GM12874 (cell line): ENCODE measurements around the gene SLC16A11.

Experiments used
- TF ChIP-seq, protein P1 (sequence below): IDR thresholded peaks from 2 replicates; pipeline ENCODE4 v1.5.1; 2011; ENCODE audit warnings: low read depth, mild to moderate bottlenecking, control low read depth, low read length, moderate library complexity; ENCODE audit not compliant: insufficient read depth

Gene SLC16A11

DNA sequence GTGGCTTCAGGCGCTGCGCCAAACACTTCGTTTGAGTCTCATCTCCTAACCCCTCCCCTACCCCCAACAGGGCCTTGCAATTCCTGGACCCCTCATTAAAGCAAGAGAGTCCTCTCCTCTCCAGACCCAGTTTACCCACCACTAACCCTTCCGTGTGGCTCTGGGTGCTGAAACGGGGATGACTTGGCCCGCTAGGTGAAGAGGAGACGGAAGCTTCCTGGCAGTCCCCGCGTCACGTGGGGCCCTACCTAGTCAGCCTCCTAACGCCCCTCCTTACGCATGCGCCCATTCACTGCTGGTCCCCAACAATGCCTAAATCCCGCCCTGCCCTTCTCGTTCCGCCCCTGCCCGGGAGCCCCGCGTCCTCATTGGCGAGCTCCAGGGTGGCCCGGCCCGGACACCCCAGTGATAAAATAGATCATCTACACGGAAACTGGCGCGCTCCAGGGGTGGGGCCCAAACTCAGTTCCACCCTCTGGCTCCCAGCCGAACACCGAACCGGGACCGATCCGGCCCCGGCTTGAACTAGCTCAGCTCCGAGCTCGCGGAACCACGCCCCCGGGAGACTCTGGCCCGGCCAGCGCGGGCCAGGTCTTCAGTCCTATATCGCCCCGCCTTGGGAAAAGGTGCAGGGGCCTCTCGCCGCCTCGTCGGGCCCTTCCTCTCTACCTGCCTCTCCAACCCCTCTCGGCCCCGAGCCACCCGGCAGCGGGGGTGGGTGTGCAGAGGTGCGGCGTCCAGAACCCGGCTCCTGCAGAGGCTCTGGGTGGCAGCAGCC is 8.1 kb downstream of the SLC16A11 start, which contains the start of gene SLC16A13:
Gene SLC16A13 (plus strand): TSS at position 425 of the 778 bp plus-strand sequence. CDS start 368 bp downstream, outside the sequence.
- TF ChIP-seq, protein P1, sequence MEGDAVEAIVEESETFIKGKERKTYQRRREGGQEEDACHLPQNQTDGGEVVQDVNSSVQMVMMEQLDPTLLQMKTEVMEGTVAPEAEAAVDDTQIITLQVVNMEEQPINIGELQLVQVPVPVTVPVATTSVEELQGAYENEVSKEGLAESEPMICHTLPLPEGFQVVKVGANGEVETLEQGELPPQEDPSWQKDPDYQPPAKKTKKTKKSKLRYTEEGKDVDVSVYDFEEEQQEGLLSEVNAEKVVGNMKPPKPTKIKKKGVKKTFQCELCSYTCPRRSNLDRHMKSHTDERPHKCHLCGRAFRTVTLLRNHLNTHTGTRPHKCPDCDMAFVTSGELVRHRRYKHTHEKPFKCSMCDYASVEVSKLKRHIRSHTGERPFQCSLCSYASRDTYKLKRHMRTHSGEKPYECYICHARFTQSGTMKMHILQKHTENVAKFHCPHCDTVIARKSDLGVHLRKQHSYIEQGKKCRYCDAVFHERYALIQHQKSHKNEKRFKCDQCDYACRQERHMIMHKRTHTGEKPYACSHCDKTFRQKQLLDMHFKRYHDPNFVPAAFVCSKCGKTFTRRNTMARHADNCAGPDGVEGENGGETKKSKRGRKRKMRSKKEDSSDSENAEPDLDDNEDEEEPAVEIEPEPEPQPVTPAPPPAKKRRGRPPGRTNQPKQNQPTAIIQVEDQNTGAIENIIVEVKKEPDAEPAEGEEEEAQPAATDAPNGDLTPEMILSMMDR, result no peak

DNA sequence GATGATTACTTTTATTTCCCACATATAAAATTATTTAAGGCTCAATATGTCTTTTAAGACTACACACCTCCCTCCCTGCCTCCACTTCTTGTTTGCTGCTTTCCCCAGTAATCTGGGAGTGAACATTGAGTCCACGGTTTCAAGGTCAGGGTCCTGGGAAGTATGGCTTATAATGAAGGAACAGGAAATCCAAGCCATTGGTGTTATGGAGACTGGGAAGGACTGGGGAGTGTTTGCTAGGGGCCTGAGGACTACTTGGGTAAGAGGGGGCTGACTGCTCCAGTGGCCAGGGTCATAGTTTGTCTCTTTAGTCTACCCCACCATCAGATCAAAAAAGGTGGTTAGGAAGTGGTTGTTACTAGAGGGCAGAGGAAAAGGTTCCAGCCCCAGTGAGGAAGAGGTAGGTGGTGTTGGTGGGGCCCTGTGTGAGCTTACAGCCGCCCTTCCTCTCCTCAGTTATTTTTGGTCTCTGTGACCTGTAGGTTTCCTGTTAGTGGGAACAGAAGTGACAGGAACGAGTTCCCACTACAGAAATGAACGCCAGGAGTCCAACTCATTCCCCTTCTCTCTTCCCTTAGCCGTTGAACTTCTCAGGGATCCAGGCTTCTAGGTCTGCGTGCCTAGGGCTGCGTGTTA is 8.8 kb downstream of the SLC16A11 start:
- TF ChIP-seq, protein P1, result no peak

DNA sequence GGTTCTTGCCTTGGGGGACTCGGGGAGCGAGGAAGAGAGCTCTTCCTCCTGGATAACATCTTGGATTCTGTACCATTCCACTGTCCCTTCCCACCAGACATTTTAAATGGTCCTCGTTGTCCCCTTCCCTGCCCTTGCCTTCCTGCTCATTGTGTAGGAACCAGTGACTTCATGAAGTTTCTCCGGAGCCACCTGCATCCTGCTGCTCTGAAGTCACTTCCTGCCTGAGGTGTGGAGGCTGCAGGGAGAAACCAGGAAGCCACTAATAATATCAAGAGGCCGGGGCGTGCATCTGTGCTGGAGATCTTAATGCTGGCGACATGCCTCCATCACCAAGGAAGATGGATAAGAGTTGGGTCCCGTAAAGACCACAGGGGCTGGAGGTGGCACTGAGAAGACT is 14.2 kb downstream of the SLC16A11 start:
- TF ChIP-seq, protein P1, result no peak

DNA sequence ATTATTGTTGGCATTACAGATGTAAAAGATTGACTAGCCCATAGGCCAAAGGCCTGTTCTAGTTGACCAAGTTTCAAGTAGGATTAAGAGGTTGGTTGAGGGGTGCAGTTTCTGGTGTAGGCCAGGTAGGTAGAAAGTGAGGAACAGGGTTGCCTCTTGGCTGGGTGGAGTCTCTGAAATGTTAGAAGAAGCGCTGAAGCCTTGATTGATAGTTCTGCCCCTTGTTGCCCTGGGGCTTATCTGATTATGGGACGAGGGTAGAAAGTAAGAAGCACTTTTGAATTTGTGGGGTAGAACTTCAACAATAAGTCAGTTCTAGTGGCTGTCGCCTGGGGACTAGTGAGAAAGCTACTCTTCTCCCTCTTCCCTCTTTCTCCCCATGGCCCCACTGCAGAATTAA is 14.8 kb downstream of the SLC16A11 start:
- TF ChIP-seq, protein P1, result no peak

DNA sequence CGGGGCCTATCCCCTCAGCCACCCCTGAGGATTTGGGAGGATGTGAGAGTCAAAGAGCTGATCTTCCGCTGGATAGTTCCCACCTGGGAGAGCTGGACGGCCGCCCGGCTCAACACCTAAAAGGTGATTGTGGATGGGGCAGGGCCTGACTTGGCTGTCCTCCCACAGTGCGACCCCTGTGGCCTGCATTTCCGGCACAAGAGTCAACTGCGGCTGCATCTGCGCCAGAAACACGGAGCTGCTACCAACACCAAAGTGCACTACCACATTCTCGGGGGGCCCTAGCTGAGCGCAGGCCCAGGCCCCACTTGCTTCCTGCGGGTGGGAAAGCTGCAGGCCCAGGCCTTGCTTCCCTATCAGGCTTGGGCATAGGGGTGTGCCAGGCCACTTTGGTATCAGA is 16.6 kb downstream of the SLC16A11 start:
- TF ChIP-seq, protein P1, result no peak

DNA sequence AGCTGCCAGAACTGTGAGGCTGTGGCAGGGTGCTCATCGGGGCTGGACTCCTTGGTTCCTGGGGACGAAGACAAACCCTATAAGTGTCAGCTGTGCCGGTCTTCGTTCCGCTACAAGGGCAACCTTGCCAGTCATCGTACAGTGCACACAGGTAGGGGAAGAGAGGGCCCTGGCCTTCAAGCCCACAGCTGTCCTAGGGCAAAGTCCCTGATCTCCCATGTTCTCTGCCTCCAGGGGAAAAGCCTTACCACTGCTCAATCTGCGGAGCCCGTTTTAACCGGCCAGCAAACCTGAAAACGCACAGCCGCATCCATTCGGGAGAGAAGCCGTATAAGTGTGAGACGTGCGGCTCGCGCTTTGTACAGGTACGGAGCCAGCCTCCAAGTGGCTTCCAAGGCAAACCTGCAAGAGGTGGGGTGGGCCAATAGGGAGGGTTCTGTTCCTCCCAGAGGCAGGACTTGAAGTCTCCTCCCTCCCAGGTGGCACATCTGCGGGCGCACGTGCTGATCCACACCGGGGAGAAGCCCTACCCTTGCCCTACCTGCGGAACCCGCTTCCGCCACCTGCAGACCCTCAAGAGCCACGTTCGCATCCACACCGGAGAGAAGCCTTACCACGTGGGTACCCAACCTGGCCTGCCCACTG is 17.3 kb downstream of the SLC16A11 start:
- TF ChIP-seq, protein P1, result no peak

DNA sequence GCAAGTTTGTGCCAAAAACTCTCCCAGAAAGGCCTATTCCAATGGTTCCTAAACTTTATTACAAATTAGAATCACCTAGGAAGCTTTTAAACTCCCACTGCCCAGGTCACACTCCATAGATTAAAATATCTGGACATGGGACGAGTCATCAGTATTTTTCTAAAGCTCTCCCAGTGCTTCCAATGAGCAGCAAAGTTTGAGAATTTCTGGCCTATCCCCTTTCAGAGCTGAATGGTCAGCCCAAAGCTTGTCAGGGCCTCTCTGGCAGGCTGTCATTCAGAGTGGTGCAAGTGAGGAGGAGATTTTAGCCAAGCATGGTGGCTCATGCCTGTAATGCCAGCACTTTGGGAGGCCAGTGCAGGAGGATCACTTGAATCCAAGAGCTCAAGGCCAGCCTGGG is 18.6 kb downstream of the SLC16A11 start:
- TF ChIP-seq, protein P1, result no peak
